ENCODE results near the gene PPM1N.
"Not testable (repeated sequence)": the region's sequence is repeated elsewhere in the genome, so short reads cannot be mapped to it uniquely, and the experiment has no call there.

PPM1N gene

DNA sequence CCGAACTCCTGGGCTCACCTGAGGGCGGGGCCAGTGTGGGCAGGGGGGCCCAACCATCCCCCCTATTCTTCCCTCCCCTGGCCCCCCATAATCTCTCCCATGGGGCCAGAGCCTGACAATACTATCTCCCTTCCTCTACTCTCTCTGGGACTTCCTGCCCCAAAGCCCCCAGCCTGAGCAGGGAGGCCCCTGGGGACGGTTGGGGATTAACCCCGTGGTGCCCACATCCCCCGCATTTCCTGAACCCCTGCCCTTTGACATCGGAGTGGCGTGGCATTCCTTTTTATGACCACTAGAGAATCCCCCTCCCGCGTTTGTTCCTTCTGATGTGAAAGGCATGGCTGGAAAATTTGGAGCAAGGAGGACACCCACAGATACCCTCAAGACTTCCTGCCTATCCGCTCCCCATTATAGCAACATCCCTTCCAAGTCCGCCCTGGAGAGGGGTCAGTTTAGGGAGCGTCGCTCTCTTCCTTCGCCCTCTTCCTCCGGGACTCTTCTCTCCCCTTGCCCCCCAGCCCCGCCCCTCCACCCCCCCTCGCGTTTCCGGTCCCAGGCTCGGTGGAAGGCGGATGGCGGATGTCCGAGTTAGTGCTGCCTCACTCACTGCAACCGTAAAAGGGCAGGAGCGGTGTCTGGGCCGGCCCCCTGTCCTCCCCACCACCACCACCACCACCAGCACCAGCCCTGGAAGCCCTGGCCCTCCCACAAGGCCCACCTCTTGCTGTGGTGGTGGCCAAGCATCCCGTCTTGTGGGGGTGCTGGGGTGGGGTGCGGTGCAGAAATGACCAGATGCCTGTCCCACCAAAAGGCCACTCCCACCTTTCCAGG, 10.8 kb downstream of the PPM1N start:
- no peak for DNase-seq (ENCODE audit: low spot score)

DNA sequence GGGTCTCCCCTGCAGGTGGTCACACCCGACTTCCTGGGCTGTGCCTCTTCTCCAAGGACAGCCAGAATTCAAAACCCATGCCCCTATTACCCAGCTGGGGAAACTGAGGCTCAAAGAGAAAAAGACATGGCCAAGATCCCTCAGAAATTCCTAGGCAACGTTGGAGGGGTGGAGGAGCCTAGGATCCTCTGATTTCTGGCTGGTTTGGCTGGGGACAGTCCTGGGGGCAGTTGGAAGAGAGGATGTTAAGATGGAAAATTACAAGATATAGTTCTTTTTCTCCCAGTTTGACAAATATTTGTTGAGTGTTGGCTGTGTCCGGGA, 11.4 kb downstream of the PPM1N start:
- no peak for DNase-seq (ENCODE audit: low spot score)

DNA sequence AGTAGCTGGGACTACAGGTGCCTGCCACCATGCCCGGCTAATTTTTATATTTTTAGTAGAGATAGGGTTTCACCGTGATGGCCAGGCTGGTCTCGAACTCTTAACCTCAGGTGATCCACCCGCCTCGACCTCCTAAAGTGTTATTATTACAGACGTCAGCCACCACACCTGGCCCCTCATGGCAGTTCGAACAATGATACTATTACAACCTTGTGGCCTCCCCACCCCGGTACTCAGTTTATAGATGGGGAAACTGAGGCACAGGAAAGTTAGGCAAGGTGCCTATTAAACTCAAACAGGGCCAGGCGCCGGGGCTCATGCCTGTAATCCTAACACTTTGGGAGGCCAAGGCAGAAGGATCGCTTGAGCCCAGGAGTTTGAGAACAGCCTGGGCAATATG, 12.1 kb downstream of the PPM1N start:
- DNase-seq (ENCODE audit: low spot score) = not testable (repeated sequence)

DNA sequence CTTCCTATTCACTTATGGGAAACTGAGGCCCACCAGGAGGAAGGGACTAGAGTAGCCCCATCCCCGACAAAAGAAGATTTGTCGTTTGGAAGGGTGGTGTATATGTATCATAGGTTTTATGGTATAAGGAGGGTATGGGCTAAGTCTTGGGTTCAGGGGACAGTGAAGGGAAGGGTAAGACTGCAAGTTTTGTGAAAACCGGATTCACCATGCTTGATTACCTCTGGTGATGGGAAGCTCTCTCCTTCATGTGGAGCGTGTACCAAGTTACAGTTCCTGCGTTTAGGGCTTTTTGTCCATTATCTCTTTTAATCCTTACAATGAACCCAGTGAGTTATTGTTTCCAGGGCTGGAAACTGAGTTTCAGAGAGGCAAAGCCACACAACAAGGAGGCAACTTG, 12.8 kb downstream of the PPM1N start:
- no peak for DNase-seq (ENCODE audit: low spot score)

DNA sequence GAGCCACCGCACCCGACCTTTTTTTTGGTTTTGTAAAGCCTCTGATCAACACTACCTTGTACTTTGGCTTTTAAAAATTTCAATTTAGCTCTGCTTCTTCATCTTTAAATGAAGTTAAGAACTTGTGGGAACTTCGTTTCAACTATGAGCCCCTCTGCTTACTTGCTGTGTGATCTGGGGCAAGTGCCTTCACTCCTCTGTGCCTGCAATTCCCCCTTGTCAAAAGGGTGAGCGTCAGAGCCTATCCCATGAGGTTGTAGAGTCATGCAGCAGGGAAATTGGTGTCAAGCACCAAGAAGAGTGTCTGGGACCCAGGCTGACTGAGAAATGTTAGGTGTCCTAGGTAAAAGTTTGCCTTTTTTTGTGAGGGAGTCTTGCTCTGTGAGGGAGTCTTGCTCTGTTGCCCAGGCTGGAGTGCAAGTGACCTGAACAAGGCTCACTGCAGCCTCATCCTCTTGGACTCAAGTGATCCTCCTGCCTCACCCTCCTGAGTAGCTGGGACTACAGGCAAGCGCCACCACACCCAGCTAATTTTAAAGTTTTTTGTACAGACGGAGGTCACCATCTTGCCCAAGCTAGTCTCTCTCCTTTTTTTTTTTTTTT, 14.7 kb downstream of the PPM1N start:
- no peak for DNase-seq (ENCODE audit: low spot score)

DNA sequence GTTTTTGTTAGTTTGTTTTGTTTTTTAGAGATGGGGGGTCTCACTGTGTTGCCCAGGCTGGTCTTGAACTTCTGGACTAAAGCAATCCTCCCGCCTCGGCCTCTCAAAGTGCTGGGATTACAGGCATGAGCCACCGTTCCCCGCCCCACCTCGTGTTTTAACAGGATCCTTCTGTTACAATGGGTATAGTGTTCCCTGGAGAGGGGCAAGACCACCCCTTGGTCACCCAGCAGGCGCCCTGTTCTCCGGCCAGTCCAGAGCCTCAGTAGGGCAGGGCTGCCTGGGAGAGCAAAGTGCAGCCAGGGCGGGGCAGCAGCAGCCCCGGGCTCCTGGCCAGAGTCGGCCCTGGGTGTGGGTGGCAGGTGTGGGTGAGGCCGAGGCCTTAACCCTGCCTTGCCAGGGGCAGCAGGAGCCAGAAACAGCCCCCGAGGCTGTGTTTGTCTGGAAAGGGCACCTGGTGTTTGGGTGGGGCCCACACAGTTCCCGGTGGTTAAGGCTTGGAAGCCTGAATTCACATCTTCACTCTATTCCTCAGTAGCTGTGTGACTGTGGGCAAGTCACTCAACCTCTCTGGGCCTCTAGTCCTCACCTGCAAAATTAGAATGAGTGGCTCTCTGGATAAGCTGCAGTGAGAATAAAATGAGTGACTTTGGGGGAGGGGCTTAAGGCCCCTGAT, 16.3 kb downstream of the PPM1N start:
- no peak for DNase-seq (ENCODE audit: low spot score)

DNA sequence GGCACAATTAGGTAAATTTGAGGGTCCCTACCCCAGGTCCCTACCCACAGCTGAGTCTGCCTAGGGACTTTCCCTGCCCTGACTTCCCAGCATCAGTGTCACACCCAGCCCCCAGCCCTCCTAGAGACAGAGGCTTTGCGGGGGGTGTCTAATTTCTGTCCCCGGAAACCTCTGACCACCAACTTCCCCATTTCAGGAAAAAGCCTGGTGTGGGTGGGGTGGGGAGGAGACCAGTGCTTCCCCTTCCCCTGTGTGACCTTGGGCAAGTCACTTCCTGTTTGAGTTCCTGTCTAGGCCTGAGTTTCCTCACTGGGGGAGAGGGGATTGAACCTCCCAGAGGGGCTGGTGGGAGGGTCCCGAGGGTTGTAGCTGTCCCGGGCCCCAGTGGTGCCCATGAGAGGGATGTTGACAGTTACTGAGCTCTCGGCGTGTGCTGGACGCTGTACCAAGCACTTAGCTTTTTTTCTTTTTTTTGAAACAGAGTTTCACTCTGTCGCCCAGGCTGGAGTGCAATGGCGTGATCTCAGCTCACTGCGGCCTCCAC, 16.9 kb downstream of the PPM1N start:
- no peak for DNase-seq (ENCODE audit: low spot score)

DNA sequence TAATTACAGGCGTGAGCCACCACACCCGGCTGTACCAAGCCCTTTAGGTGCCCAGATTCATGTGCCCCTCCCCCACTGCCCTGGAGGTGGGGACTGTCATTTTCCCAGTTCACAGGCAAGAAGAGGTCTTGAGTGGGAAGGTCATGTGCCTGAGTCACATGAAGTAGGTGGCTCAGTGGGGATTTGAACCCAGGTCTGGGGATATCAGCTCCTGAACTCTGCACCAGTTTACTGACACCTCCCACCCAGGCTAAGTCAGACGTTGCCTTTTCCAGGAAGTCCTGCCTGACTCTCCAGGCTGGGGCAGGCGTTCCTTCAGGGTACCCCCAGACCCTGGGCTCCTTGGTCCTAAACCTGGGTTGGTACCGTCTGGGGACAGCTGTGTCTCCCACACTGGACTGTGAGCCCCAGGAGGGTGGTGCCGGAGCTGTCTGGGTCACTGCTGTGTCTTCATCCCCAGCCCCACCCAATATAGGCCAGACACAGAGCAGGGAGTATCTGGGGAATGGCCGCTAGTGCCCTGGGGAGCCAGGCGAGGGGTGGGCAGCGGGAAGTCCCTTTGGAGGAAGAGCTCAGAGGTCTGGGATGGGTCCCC, 17.7 kb downstream of the PPM1N start:
- DNase-seq (ENCODE audit: low spot score) = no peak

DNA sequence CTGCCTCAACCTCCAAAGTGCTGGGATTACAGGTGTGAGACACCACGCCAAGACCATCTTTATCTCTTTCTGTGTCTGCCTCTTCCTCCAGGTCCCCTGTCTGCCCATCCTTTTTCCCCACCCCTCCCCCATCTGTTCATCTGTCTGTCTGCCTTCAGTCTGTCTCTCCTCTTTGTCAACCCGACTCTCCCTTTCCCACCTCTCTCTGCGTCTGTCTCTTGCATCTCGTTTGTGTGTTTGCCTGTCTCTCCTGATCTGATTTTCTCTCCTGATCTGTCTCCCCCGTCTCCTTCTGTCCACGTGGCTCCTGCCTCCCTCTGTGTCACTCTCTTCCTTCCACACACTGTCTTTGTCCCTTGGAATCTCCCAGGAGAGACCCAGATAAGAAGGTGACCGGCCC, 19.0 kb downstream of the PPM1N start:
- no peak for DNase-seq (ENCODE audit: low spot score)

DNA sequence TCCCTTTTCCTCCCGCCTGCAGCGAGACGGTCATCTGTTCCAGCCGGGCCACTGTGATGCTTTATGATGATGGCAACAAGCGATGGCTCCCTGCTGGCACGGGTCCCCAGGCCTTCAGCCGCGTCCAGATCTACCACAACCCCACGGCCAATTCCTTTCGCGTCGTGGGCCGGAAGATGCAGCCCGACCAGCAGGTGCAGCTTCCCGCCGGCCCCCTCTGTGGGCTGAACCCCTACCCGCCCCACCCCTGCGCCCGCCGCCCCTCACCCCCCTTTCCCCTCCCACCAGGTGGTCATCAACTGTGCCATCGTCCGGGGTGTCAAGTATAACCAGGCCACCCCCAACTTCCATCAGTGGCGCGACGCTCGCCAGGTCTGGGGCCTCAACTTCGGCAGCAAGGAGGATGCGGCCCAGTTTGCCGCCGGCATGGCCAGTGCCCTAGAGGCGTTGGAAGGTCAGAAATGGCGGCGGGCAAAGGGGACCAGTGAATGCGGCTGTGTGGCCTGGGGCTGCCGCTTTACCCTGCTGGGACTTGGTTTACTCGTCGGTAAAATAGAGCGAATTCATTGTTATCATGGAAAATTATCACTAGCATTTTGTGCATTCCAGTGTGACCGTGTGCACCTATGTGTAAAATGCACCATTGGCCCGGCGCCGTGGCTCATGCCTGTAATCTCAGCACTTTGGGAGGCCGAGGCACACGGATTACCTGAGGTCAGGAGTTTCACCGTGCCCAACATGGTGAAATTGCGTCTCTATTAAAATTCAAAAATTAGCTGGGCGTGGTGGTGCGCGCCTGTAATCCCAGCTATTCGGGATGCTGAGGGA, 19.6 kb downstream of the PPM1N start:
- DNase-seq (ENCODE audit: low spot score) = no peak

DNA sequence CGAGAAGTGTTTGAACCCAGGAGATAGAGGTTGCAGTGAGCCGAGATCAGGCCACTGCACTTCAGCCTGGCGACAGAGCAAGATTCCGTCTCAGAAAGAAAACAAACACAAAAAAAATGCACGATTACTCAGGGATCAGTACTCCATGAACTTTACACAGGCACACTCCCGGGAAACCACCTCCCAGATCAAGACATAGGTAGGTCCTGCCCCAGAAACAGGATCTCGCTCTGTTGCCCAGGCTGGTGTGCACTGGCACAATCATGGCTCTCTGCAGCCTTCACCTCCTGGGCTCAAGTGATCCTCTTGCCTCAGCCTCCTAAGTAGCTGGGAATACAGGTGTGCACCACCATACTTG, 20.2 kb downstream of the PPM1N start:
- no peak for DNase-seq (ENCODE audit: low spot score)

DNA sequence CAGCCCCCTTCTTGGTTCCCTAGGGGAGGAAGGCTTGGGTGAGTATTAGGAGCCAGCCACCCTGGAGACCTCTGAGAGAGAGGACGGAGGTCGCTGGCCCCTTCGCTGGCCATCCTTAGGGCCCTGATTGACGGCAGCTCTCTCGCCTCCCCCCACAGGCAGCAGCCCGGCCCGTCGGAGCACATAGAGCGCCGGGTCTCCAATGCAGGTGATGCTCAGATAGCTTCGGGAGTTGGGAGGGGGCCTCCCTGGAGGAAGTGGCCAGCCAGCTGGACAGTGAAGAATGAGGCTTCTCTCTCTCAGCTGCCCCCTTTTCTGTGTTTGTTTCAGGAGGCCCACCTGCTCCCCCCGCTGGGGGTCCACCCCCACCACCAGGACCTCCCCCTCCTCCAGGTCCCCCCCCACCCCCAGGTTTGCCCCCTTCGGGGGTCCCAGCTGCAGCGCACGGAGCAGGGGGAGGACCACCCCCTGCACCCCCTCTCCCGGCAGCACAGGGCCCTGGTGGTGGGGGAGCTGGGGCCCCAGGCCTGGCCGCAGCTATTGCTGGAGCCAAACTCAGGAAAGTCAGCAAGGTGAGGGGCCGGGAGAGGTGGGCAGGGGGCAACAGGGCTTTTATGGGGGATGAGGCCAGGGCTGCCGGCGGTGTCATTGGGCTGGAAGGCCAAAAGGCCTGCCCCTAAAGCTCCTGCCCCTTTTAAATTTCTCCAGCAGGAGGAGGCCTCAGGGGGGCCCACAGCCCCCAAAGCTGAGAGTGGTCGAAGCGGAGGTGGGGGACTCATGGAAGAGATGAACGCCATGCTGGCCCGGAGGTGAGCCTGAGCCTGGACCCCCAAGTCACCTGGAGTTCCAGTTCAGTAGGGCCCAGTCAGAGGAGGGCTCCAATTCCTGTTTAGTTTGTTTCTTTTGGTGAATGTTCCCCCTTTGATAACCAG, 24.0 kb downstream of the PPM1N start:
- no peak for DNase-seq (ENCODE audit: low spot score)

DNA sequence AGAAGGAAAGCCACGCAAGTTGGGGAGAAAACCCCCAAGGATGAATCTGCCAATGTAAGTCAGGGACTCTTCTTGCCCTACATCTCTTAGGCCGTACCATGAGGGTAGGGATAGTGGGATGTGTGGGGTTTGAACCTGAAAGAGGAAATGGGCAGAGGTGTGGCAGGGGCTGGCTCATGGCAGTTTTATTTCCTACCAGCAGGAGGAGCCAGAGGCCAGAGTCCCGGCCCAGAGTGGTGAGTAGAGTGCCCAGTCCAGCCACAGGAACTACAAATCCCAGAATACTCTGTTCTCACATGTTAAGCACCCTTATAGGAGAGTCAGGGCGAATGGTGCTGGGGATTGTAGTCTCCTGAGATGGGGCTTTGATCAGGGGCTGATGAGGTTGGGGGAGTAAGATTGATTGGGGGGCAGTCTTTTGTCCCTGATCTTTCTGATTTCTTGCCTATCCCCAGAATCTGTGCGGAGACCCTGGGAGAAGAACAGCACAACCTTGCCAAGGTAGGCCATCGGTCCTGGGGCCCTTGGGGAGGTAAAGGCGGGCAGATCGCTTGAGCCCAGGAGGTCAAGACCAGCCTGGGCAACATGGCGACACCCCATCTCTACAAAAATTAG, 25.5 kb downstream of the PPM1N start:
- DNase-seq (ENCODE audit: low spot score) = peak; percentile 86

DNA sequence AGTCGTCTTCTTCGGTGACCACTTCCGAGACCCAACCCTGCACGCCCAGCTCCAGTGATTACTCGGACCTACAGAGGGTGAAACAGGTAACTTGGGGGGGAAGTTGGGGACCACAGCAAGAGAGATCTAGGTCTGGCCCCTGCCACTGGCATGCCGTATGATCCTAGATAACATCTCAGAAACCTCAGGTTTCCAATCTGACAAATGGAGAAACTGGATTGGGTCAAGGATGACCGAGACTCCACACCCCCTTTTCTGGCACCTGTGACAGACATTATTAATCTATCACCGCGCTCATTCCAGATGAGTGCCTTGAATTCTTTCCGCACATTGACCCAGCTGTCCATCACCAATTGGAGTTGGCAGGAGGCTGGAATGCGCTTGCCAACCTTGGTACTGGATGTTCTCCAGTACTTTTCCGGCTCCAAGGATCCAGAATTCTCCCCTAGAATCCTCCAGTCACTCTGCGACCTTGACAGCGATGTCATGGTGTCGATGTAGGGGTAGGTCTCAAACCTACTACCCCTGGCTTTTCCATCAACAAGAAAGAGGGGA, 26.4 kb downstream of the PPM1N start:
- no peak for DNase-seq (ENCODE audit: low spot score)

DNA sequence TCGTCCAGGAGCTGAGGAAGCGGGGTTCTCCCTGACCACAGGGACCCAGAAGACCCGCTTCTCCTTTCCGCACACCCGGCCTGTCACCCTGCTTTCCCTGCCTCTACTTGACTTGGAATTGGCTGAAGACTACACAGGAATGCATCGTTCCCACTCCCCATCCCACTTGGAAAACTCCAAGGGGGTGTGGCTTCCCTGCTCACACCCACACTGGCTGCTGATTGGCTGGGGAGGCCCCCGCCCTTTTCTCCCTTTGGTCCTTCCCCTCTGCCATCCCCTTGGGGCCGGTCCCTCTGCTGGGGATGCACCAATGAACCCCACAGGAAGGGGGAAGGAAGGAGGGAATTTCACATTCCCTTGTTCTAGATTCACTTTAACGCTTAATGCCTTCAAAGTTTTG, 27.9 kb downstream of the PPM1N start:
- peak; percentile 76 for DNase-seq (ENCODE audit: low spot score)

DNA sequence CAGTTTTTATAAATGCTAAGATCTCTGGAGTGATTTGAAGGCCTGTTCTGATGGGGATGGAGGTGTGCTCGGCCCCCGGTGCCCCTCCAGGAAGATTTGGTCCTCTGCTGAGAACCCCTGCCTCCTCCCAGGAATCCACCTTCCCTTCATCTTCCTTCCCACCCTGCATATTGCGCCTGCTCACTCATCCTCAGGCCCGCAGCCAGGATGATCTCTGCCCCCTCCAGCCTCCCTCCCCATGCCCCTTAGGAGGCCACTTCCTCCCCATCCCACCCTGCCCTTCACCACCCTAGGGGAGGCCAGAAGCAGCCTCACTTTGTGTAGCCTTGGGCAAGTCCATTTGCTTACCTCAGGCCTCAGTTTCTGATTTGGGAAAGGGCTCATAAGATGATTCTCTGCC, 28.7 kb downstream of the PPM1N start:
- DNase-seq (ENCODE audit: low spot score) = no peak

DNA sequence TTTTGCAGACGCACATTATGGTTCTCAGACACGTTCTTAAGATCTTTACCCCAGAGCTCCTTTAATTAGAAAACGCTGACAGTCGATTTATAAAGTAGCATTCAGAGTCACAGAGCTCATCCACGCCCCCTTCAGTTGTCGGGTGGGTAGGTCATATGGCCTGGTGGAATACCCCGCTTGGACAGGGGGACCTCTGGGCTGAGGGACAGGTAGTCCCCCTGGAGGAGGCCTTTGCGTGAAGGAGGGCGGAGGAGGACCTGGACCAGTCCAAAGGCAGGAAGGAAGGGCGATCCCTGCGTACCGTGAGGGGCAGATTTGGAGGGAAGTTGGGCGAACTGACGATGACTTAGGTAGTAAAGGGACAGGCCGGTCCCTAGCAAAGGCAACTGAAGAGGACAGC, 29.5 kb downstream of the PPM1N start:
- no peak for DNase-seq (ENCODE audit: low spot score)

DNA sequence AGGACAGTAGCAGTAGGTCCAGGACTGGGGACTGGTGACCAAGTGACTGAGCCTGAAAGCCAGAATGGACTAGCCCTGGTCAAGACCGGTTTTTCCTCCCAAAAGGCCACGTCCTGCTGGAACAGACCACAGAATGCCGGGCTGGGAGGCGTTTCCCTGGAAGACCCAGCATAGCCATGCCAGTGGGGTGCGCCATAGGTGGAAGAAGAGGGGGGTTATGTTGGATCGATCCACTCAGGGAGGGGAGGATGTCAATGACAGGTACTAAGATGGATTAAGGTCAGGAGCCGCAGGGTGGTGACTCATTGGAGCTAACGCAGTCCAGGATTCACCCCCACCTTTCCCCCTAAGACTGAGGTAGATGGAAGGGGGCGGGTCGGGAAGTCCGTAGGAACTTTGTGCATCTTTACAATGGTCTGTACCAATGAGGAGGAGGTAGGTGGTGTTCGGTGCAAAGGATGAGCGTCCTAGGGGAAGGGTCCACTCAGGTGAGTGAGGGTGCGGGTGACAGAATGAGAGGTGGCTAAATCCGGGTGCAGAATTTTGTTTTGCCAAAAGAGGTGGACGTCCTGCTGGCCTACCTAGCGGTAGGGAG, 30.0 kb downstream of the PPM1N start:
- DNase-seq (ENCODE audit: low spot score) = no peak

DNA sequence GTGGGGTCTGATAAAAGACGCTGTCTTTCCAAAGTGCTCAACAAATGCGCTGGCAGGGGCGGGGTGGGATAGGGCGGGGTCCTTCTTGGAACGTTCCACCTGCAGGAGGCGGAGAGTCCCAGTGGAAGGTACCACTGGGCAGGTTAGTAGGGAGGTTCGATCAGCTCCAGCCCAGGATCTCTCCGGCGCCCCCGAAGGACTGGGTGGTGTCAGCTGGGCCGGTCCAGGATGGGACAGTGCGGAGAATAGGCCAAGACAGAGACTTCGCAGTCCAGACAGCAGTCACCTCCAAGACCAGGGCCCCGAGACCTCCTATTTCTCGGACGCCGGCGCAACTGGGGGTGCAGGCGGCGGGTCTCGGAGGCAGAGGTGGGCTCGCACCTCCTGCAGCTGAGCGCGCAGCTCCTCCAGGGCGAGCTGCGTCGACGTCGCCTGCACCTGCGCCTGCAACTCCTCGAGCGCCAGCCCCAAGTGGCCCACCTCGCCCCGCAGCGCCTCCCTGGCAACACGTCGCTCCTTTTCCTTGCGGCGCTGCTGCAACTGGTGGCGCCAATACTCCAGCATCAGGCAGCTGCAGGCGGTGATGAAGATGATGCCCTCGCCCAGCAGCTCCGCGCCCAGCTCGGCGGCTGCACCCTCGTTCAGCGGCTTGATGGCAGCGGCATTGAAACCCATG, 30.6 kb downstream of the PPM1N start:
- DNase-seq (ENCODE audit: low spot score) = peak; percentile 73

Measured in putamen (tissue), 1 donor.